NCI-H1930 (cell line): ENCODE measurements around the gene RBM18.

Experiments
- DNase-seq, 2 experiments: peaks; one replicate each; lab custom pipeline; 2025; lab: John Stamatoyannopoulos, UW

The RBM18 gene

GRCh38 chr9:122258886-122259415, 5.7 kb downstream of the RBM18 start:
- DNase-seq = no peak

DNA sequence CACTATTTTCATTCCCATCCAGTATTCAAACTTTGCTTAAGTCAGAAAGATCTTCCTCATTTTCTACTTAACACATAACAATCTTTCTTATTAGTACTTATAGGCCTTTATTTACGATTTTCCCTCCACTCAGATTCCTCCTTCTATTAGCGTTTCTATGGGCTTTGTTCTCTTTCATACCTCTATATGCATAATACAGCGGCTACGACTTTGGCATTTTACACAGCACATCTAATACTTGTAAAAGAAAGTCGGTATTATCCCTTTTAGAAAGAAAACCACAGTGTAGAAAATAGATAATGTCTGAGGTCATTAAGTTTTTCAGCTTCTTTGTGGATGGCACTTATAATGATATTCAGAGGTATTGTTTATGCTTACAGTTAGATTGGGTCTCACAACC, 8.4 kb downstream of the RBM18 start:
- DNase-seq = no peak

DNA sequence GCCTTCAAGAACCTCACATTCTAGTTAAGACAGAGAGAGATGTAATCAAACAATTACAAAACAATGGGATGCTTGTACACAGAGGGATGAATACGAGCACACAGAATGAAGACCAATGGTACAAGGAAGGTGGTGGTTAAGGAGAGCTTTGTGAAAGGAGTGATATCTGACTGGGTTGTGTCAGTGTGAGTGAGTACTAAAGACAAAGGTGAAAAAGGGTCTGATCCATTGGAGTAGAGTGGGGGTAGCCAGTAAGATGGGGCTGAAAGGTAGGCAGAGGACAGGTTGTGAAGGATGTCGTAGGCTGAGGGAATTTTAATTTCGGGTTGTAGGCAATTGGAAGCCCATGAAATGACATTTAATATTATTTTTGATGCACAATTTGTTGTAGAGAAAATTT, 9.9 kb downstream of the RBM18 start:
- DNase-seq = no peak

DNA sequence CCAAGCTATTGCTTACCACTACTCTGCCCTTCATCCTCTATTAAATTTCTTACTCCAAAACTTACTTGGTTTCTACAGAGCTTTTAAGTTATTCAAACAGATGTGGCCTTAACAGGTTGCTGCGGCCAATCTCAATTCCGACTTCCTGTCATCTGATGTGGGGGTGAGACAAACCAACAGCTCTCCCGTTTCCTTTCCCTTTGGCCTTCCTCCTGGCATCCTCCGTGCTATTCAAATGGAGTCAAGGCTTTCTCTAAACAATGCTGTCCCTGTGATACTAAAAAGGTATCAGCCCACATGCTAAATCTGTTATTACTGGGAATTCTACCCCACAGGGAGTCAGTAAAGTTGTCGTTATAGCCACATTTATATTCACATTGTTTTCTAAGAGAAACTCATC, 11.8 kb downstream of the RBM18 start:
- no peak for DNase-seq

DNA sequence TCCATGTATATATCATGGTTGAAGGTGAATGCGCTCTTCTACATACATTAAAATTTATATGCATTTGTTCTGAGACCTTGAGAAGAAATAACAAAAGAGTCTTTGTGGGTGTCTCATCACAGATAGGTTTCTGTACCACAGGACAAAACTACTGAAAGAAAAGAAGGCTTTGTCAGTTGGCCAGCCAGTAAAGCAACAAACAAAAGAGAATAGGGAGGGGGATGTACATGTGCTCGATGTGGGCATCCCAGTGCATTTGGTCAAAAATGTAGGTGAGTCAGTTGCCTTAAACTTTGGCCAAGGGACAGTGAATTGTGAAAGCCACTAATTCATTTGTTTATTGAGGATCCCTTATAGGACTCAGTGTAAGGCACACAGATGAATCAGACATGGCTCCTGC, 13.3 kb downstream of the RBM18 start:
- no peak for DNase-seq

GRCh38 chr9:122248448-122248865, 16.2 kb downstream of the RBM18 start:
- DNase-seq = no peak

DNA sequence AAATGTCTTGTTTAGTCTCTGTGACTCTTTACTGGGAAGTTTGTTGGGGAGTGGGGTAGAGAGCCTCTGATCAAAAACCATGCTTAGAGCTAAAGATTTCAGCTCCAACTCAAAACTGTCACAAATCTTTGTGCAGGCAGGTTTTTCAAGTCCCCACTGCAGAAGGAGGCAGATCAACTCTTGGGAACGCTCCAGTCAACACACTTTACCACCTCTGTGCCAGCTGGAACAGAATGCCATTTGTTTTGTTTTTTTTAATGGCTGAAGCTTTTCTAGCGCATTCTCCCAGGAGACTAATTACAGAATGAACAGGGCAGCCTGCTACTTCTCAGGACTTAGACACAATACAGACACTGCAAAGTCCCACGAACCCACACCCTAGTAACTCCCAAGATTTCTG, 18.0 kb downstream of the RBM18 start:
- no peak for DNase-seq

DNA sequence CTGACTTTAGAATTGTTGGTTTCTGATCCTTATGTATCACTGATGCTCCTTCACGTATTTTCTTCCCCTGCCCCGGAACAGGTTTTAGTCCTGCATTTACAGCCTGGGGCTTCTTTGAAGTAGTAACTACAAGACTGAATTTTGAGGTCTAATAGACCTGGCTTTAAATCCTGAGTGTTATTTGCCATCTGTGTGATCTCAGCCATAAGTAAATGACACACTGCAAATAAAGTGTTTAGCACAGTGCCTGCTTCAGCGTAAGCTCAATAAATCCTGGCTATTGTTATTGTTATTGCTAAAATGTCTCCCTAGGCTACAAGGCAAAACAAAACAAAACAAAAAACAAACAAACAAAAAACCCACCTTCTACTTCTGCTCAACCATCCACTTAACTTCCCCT, 20.3 kb downstream of the RBM18 start:
- no peak for DNase-seq

GRCh38 chr9:122239722-122240121, 24.9 kb downstream of the RBM18 start:
- no peak for DNase-seq

DNA sequence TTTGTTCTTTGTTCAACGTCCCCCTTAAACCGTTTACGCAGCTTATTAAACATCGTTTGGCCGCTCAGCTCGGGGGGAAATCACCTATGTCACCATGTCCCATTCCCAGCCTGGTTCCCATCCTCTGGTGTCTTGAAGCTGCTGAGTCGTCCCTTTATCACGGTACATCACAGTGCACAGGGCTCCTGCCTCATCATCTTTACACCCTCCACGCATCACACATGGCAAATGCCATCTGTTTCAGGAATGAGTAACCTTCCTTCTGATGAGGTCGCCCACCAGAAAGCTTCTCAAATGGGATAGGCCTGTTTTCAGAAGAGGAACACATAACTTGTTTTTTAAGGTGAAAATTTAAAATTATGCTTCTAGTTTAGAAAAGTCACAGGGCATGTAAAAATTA, 28.0 kb downstream of the RBM18 start:
- no peak for DNase-seq

DNA sequence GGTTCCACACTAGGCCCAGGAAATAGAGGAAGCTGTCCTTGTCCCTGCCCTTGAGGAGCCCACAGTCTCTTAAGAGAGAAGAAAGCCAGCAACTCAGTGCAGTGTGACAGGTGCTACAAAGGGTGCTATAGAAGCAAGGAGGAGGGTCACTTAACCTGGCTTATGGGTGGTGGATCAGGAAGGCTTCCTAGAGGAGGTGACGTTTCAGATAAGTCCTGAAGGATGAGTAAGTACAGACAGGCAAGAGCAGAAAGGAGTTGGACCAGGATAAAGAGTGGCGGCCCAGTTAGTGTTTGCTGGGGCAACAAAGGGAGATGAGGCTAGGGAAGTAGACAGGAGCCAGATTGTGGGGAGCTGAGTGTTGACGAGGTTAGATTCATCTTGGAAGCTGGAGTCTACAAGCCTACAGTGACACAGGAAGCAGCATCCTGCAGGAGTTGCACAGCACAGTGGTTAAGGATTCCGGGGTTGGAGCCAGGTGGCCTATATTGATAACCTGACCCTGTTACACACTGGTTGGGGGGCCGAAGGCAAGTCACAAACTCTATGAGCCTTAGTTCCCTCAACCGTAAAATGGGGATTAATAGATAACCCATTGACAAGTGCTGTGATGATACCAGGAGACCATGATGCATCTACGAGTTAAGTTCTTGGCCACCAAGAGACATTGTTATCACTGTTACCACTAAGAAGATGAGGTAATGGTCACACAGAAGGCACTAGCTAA, 30.5 kb downstream of the RBM18 start:
- DNase-seq = no peak

GRCh38 chr9:122232796-122233306, 31.8 kb downstream of the RBM18 start:
- no peak for DNase-seq

GRCh38 chr9:122229485-122229837, 35.2 kb downstream of the RBM18 start:
- no peak for DNase-seq

- DNase-seq = no peak
Measured at GRCh38 chr9:122228568-122229484, 35.8 kb downstream of the RBM18 start, which contains the start of gene LHX6. LHX6 (minus strand) TSS chr9:122228957; CDS start chr9:122228740, 217 bp downstream.

DNA sequence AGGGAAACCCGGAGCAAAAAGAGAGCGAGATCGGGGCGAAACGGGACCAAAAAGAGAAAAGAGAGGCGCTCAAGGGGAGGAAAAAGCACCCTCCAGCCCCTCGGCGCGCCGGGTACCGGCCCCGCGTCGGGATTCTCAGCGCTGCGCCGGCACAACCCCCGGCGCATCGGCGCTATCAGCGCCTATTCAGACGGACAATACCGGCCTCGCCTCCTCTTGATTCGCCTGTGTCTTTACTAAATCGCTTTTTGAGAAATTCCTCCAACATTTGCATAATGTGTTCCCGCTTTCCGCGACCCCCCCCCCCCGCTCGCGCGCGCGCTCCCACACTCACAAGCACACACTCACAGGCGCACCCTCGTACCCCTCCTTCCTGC, 36.5 kb downstream of the RBM18 start:
- DNase-seq = no peak

GRCh38 chr9:122227575-122227900, 37.1 kb downstream of the RBM18 start:
- no peak for DNase-seq

GRCh38 chr9:122226758-122227574, 37.7 kb downstream of the RBM18 start:
- no peak for DNase-seq

DNA sequence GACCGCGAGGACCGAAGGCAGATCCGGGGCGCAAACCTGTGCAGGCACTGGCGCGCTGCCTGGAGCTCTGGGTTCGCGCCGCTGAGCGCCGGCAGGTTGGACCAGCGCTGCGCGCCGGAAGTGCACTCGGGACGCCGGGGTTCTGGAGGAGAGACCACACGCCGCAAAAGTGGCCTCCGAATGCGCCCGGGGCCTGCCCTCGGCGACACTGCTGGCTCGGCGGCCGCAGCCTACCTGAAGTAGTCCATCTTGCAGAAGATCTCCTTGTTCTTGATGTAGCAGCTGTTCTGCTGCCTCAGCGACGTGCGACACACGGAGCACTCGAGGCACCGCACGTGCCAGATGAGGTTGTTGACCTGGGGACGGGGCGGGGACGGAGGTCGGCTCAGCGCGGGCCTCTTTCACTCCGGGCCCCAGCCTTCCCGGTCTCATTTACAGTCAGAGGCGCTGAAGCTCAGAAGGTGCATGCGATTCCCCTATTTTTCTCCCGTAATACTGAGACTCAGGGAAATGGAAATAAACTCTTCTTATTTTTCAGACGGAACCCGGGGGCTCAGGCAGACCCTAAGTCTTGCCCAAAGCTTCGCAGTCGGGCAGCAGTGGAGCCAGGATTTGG, 38.4 kb downstream of the RBM18 start:
- DNase-seq = no peak

DNA sequence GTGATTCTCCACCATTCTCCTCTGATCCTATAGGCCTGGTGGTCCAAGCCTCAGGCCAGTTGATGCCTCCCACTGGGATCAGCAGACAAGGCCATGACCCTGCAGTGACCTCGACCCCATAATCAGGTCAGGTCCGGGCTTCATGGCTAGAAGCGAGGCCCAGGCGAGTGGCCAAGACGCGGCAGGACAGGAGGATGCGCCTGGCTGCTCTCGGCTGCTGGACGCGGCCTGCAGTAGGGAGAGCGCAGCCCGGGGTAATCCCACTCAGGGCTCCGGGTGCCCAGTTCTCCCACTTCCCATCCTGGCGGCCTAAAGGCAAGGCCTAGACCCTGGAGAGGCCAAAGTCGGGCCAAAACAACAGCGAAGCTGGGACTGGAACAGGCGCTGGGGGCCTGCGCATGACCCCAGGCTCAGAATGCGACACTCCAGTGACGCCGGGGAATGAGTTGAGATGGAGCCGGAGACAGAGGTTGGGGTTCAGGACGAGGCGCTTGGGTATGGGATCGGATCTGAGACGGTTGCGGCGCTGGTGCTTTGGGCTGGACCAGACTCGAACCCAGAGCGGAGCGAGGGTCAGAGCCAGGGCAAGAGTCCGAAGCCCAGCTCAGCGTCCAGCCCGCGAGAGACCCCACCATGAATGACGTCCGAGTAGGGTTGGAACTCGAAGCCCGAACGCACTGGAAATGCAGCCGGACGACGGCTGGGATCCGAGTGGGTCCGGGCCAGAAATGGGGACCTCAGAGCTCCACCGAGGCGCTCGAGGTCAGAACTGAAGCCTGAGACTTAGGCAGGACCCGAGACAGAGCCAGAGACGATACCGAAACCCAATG, 39.1 kb downstream of the RBM18 start:
- no peak for DNase-seq

GRCh38 chr9:122223435-122223834, 41.2 kb downstream of the RBM18 start:
- no peak for DNase-seq

DNA sequence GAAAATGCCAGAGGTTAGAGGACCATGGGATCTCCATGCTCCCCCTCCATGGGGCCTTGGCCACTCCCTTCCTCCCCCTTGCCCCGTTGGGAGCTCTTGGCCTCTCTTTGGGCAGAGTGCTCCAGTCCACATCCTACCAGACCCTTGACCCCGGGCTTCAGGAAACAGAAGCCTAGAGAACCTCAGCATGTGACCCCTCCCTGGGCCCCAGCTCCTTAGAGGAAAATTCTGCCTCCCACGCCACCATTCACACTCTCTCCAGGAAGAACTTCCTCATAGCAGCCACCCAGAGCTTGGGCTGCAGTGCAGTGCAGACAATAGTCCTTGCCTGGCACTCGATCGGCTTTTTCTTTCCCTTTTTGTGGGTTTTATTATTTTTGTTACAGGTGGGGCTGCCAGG, 41.8 kb downstream of the RBM18 start:
- no peak for DNase-seq
